Left ventricle myocardium inferior (tissue), 1 donor: ENCODE data around the gene GNAI1. TPM values are rescaled to one million over a fixed set of nuclear protein-coding genes. Genes with fewer than 3 reads are reported as not detected.
A peak's percentile ranks its signal among the peaks of the same experiment; 100 is the strongest.

ENCODE experiments used
- DNase-seq: peaks from one replicate; pipeline ENCODE4 v3.0.0-alpha.2; 2020
- H3K27ac ChIP-seq: fragments of 200-600 bp; replicated peaks from 2 replicates; pipeline ENCODE4 v1.8.0; 2021
- H3K27me3 ChIP-seq: fragments of 200-600 bp; 2 replicates; pipeline ENCODE4 v1.8.0; 2021; ENCODE audit warnings: low read depth
- H3K36me3 ChIP-seq: fragments of 200-600 bp; 2 replicates; pipeline ENCODE4 v1.8.0; 2021
- H3K4me1 ChIP-seq: fragments of 200-600 bp; 2 replicates; pipeline ENCODE4 v1.8.0; 2021
- H3K4me3 ChIP-seq: fragments of 200-600 bp; 2 replicates; pipeline ENCODE4 v1.8.0; 2021; ENCODE audit warnings: mild to moderate bottlenecking, moderate library complexity
- H3K9me3 ChIP-seq: fragments of 200-600 bp; replicated peaks from 2 replicates; pipeline ENCODE4 v1.8.0; 2021
- intact Hi-C: fragments of 100-400 bp; cut with micrococcal nuclease; formaldehyde crosslinking; loops from one replicate; pipeline ENCODE4 v1.11.0; 2022
- total RNA-seq: library from RNA; stranded (reverse); fragmentation: NEBNext Ultra II Directional; extraction: Animal tissue kit (Norgen Biotek cat#: 25700); gene quantifications from one replicate; pipeline ENCODE4 v1.2.1, GENCODE V29; 2021
- TF ChIP-seq, protein P1 (sequence below): fragments of 200-600 bp; IDR thresholded peaks from 2 replicates; pipeline ENCODE4 v1.8.0; 2021; ENCODE audit warnings: antibody characterized with exemption, mild to moderate bottlenecking, borderline replicate concordance
- donor health status: DM: no; HTN: yes; CAD: no; lungs with severe emphysema.

The GNAI1 gene
- total RNA-seq, 1 donor from 2014 or later, result 14.5 TPM

DNA sequence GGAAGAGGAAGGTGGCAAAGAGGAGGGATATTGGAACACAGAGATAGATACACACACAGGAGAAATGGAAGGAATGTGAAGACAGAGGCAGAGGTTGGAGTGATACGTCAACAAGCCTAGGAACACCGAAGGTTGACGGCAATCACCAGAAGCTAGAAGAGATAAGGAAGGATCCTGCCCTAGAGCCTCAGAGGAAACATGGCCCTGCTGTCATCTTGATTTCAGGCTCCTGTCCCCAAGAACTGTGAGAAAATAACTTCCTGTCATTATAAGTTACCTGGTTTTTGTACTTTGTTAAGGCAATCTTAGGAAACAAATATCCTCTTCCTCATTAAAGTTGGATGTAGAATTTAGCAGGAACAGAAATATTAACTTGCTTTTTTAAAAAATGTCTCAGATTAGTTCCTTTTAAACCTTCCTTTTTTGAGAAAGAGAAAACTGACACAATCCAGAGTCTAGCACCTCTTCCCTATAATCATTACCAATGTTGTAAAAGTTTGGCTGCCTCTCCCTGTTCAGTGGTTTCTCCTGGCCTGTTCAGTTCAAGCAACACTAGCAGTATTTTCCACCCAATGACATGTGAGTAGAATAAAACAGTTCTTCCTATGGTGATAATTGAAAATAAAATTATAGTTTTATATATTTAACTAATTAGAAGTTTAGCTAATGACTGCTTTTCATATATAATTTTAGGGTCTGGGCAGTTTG lies 28.8 kb upstream of the GNAI1 start:
- intact Hi-C loops, result no loop called here
- no peak overlapping the region for H3K4me3 ChIP-seq
- no peaks in the 10 kb centered on the region for H3K9me3 ChIP-seq
- TF ChIP-seq, protein P1, sequence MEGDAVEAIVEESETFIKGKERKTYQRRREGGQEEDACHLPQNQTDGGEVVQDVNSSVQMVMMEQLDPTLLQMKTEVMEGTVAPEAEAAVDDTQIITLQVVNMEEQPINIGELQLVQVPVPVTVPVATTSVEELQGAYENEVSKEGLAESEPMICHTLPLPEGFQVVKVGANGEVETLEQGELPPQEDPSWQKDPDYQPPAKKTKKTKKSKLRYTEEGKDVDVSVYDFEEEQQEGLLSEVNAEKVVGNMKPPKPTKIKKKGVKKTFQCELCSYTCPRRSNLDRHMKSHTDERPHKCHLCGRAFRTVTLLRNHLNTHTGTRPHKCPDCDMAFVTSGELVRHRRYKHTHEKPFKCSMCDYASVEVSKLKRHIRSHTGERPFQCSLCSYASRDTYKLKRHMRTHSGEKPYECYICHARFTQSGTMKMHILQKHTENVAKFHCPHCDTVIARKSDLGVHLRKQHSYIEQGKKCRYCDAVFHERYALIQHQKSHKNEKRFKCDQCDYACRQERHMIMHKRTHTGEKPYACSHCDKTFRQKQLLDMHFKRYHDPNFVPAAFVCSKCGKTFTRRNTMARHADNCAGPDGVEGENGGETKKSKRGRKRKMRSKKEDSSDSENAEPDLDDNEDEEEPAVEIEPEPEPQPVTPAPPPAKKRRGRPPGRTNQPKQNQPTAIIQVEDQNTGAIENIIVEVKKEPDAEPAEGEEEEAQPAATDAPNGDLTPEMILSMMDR, result no peak
- DNase-seq, result no peak
- H3K4me1 ChIP-seq, result peaks cover 10% of the 10 kb centered on the region
- no peak overlapping the region for H3K27ac ChIP-seq
- H3K36me3 ChIP-seq, result no peaks in the 10 kb centered on the region
- no peaks in the 10 kb centered on the region for H3K27me3 ChIP-seq

DNA sequence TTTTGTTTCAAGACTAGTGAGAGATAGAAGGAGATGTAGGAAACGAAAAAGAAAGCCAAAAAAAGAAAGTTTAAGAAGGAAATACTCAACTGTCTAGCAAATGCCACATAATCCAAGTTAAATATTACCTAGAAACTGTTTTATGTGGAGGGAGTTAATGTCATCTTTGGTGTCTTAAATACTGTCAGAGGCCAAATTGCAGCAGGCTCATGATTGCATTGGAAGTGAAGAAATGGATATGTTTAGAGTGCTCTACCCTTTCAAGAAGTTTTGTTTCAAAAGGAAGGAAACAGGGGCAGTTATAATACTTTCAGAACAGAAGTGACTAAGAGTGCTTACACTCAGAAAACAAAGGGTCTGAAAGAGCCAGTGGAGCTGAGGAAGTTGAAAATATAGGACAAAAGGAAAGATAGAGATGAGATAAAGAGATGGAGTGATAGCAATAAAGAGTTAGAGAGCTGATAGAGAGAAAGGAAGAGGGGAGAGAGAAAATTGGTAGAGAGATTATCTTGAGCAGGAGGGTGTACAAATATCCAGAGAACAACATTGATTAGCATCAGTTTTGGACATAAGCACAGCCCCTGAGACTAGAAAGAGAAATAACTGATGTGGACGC lies 28.0 kb upstream of the GNAI1 start:
- peak overlapping the region; percentile 3 for H3K27ac ChIP-seq
- no peak overlapping the region for H3K4me3 ChIP-seq
- intact Hi-C loops, result no loop called here
- H3K4me1 ChIP-seq, result peaks cover 10% of the 10 kb centered on the region
- H3K36me3 ChIP-seq, result no peaks in the 10 kb centered on the region
- DNase-seq, result no peak
- TF ChIP-seq, protein P1, result no peak
- H3K27me3 ChIP-seq, result no peaks in the 10 kb centered on the region
- no peaks in the 10 kb centered on the region for H3K9me3 ChIP-seq

DNA sequence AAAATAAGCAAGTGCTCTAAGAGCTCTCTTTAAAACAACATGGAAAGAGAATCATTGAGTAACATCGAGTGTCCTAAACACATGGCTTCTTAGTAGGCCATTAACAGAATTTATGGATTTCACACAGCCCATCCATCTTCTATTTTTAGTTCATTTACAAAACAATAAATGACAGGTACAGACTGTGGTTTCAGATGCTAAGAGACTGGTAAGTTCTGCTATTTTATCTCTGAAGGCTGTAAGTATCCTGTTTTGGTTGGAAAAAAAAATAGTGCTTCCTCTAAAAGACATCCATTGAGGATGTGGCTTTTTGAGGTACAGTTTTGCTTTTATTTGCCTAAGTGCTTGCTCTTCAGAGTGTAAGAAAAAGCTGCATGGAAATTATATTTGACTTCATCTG lies 27.4 kb upstream of the GNAI1 start:
- intact Hi-C loops, result no loop called here
- peaks cover 10% of the 10 kb centered on the region for H3K4me1 ChIP-seq
- DNase-seq, result no peak
- H3K4me3 ChIP-seq, result no peak overlapping the region
- no peaks in the 10 kb centered on the region for H3K36me3 ChIP-seq
- no peaks in the 10 kb centered on the region for H3K9me3 ChIP-seq
- H3K27me3 ChIP-seq, result no peaks in the 10 kb centered on the region
- TF ChIP-seq, protein P1, result no peak
- peak overlapping the region; percentile 3 for H3K27ac ChIP-seq

DNA sequence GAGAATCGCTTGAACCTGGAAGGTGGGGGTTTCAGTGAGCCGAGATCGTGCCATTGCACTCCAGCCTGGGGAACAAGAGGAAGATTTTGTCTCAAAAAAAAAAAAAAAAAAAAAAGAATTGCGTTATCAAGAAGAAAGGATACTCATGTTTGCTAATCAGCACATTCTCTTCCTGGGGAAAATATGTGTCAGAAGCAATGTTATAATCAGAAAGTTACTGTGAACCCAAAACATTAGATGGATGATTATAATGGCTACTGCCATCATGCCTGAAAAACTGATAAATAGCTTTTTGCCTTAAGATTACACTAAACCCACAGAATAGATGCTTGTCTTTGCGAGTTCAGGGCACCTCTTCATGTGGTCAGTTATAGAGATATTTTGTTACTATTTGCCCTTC lies 24.3 kb upstream of the GNAI1 start:
- TF ChIP-seq, protein P1, result no peak
- Histone ChIP-seq H3K36me3 (no peaks in the 10 kb centered on the region), H3K4me3 (no peak overlapping the region), H3K4me1 (peaks cover 10% of the 10 kb centered on the region), H3K27ac (no peak overlapping the region), H3K9me3 (no peaks in the 10 kb centered on the region), H3K27me3 (no peaks in the 10 kb centered on the region)
- DNase-seq, result no peak
- intact Hi-C loops, result no loop called here

DNA sequence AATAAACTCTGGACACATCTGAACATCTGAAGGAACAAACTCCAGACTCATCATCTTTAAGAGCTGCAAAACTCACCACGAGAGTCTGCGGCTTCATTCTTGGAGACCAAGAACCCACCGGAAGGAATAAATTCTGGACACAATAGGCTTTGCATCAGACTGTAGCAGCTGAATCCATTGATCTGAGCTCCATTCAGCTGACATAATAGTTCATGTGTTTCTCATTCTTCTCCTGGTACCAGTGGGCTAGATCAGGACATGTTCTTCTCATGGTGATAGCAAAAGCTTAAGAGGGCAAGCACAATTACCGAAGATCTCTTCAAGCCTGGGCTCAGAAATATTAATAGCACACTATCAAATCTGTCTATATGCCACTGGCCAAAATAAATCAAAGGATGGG lies 20.5 kb upstream of the GNAI1 start:
- no peak for DNase-seq
- H3K9me3 ChIP-seq, result no peaks in the 10 kb centered on the region
- H3K4me1 ChIP-seq, result no peaks in the 10 kb centered on the region
- no peak overlapping the region for H3K27ac ChIP-seq
- H3K4me3 ChIP-seq, result no peak overlapping the region
- no peaks in the 10 kb centered on the region for H3K36me3 ChIP-seq
- intact Hi-C loops, result no loop called here
- no peaks in the 10 kb centered on the region for H3K27me3 ChIP-seq
- TF ChIP-seq, protein P1, result no peak
